Osteocyte (in vitro differentiated cells): Measurements from ENCODE around the gene CABLES2. TPM values are rescaled to one million over a fixed set of nuclear protein-coding genes. Genes with fewer than 3 reads are reported as not detected.

ENCODE experiments used
- DNase-seq: peaks from one replicate; pipeline ENCODE4 v3.0.0; 2021; ENCODE audit warnings: mixed read lengths; ENCODE audit not compliant: unreplicated experiment; ENCODE audit errors: extremely low spot score
- H3K27ac Mint-ChIP-seq: one replicate; pipeline ENCODE4 v1.8.0; 2021; ENCODE audit warnings: mild to moderate bottlenecking, mixed read lengths; ENCODE audit not compliant: unreplicated experiment
- H3K27me3 Mint-ChIP-seq: one replicate; pipeline ENCODE4 v1.8.0; 2021; ENCODE audit warnings: mixed read lengths; ENCODE audit not compliant: unreplicated experiment
- H3K36me3 Mint-ChIP-seq: one replicate; pipeline ENCODE4 v1.8.0; 2021; ENCODE audit warnings: mixed read lengths; ENCODE audit not compliant: unreplicated experiment
- H3K4me1 Mint-ChIP-seq: one replicate; pipeline ENCODE4 v1.8.0; 2021; ENCODE audit warnings: mixed read lengths; ENCODE audit not compliant: unreplicated experiment
- H3K4me3 Mint-ChIP-seq: one replicate; pipeline ENCODE4 v1.8.0; 2021; ENCODE audit warnings: mild to moderate bottlenecking, moderate library complexity, mixed read lengths; ENCODE audit not compliant: unreplicated experiment
- H3K9me3 Mint-ChIP-seq: one replicate; pipeline ENCODE4 v1.8.0; 2021; ENCODE audit warnings: mixed read lengths; ENCODE audit not compliant: unreplicated experiment
- CTCF ChIP-seq: fragments of 200-600 bp; sonication (generic); IDR thresholded peaks from 2 replicates; pipeline ENCODE4 v1.5.0; 2021; ENCODE audit warnings: antibody characterized with exemption, mild to moderate bottlenecking, moderate library complexity
- total RNA-seq: library from RNA; stranded (reverse); gene quantifications from 2 replicates; pipeline ENCODE4 v1.2.1, GENCODE V29; 2021

Gene CABLES2
- total RNA-seq, 1 donor from 2014 or later = 8.8 TPM

DNA sequence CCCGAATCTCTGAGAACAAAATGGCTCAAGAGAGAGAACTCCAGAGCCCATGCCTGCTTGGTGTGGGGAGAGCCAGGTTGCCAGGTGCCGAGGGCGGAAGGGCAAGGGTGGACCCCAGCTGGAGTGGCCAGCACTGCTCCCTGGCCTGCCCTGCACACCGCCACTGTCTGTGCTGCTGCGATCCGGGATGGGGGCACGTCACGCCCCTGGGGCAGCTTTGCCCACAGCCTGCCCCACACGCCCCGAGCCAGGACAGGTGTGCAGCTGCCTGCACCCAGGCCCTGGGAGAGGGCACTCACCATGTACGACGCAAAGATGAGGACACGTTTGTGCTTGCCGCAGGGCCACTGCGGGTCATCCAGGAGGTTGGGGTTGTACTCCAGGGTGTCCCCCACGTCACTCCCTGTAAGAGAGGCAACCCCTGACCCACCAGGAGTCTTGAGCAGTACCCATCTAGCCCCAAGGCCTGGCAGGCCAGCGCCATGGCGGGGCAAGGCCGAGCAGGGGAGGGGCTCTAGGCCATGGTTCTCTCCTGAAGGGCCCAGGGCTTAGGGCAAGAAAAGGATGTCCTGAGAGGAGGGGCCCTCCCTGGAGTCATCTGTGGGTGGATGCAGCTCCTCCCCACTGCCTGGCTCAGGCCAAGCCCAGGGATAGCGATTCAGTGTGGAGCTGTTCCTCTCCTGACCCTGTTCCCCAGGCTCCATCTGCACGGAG lies 14.3 kb downstream of the CABLES2 start:
- H3K4me3 Mint-ChIP-seq = no peak overlapping the region
- no peak overlapping the region for H3K27ac Mint-ChIP-seq
- peaks cover 7% of the 10 kb centered on the region for H3K4me1 Mint-ChIP-seq
- no peaks in the 10 kb centered on the region for H3K27me3 Mint-ChIP-seq
- TF ChIP-seq CTCF = no peak
- H3K9me3 Mint-ChIP-seq = no peaks in the 10 kb centered on the region
- no peak for DNase-seq
- peaks cover 3% of the 10 kb centered on the region for H3K36me3 Mint-ChIP-seq

DNA sequence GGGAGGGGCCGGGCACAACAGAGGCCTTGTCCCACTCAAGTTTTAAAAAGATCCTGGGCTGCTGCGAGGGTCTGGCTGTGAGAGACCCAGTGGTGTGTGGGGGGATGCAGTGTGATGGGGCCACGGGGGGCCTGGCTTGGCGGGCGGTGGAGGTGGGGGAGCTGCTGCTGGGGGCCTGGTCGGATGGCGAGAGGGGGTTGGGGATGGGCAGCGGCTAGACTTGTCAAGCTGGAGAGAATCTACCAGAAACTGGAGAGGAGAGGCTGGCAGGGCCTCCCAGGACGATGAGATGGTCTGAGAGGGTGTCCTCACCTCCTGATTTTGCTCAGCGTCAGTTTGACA lies 15.0 kb downstream of the CABLES2 start:
- H3K36me3 Mint-ChIP-seq = peaks cover 3% of the 10 kb centered on the region
- no peak overlapping the region for H3K27ac Mint-ChIP-seq
- no peak overlapping the region for H3K4me3 Mint-ChIP-seq
- H3K27me3 Mint-ChIP-seq = no peaks in the 10 kb centered on the region
- no peak for DNase-seq
- H3K4me1 Mint-ChIP-seq = peaks cover 11% of the 10 kb centered on the region
- TF ChIP-seq CTCF = no peak
- H3K9me3 Mint-ChIP-seq = no peaks in the 10 kb centered on the region

DNA sequence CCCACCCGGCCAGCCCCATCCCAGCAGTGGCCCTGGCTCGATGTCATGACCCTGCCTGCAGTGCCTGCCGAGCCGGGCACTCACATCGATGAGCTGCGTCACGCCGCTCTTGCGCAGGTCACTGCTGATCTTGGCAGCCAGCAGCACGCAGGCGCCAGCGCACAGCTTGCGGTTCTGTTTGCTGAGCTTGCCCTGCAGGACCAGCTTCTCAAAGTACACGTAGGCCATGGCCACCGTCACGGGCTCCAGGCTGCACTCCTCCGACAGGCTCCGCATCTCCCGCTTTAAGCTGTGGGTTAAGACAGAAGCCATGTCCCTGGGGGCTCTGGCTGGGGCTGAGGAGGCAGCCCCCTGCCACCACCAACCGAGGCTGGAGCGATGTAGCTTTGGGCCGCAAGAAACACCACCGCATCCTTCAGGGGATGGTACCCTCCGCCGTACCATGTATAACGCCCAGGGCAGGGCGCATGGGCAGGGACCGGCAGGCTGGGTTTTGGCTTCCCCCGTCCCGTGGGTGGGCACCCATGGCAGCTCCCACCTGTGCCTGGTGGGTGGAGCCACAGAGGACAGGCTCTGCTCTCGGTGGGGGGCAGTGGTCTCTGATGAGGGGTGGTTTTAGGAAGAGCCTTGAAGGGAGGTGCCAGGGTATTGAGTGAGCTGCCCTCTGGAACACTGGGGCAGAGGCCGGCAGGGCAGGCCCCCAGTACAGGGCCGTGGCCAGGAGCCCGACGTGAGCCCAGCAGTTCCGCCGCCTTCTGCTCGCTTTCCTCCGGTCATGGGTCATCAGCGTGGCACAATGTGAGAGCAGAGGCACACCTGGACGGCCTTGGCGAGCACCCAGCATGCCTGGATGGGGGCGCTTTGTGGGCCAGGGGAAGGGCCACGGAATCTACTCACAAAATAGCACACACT lies 15.7 kb downstream of the CABLES2 start:
- Mint-ChIP-seq H3K27me3 (no peaks in the 10 kb centered on the region), H3K9me3 (no peaks in the 10 kb centered on the region), H3K36me3 (peaks cover 3% of the 10 kb centered on the region), H3K4me3 (no peak overlapping the region), H3K27ac (no peak overlapping the region), H3K4me1 (peaks cover 11% of the 10 kb centered on the region)
- TF ChIP-seq CTCF = no peak
- DNase-seq = no peak

DNA sequence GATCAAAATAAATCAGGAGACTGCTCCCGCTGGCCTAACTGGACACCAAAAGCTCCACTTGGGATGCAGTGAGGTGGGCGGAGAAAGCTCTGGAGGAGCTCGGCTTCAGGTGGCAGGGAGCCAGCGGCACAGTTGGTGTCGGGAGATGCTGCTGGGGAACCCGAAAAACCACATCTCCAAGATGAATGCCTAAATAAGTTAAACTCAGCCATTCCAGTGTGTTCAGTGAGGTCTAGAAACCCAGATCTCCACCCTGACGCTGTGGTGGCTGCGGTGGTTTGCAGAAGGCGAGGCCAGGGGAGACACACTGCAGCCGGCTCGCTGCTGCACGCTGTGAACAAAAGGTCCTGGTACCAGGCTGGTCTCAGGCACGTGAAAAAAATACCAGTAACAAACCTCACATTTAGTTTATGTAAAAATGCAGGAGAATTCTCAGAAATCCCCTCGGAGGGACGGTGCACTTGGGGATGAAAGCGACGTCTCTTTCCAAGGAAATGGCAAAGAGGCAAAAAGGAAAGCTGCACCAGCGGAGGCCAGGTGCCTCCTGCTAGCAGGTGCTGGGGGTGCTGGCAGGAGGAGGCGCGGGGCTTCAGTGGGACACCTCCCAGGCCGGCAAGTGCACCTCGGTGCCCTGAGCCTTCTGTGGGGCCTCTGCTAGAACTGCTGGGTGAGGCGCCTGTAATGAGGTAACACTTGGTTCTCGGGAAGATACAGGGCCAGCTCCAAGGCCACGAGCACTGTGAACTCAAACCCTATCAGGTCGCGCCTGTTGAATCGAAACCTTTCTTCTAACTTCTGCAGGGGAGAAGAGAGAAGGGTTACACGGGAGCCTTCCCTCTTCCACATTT lies 16.5 kb downstream of the CABLES2 start:
- no peak for DNase-seq
- Mint-ChIP-seq H3K27ac (no peak overlapping the region), H3K4me3 (no peak overlapping the region), H3K9me3 (no peaks in the 10 kb centered on the region), H3K36me3 (peaks cover 3% of the 10 kb centered on the region), H3K4me1 (peaks cover 18% of the 10 kb centered on the region), H3K27me3 (no peaks in the 10 kb centered on the region)
- TF ChIP-seq CTCF = no peak
